ENCODE measurements around the gene ZPBP.

The ZPBP gene

DNA sequence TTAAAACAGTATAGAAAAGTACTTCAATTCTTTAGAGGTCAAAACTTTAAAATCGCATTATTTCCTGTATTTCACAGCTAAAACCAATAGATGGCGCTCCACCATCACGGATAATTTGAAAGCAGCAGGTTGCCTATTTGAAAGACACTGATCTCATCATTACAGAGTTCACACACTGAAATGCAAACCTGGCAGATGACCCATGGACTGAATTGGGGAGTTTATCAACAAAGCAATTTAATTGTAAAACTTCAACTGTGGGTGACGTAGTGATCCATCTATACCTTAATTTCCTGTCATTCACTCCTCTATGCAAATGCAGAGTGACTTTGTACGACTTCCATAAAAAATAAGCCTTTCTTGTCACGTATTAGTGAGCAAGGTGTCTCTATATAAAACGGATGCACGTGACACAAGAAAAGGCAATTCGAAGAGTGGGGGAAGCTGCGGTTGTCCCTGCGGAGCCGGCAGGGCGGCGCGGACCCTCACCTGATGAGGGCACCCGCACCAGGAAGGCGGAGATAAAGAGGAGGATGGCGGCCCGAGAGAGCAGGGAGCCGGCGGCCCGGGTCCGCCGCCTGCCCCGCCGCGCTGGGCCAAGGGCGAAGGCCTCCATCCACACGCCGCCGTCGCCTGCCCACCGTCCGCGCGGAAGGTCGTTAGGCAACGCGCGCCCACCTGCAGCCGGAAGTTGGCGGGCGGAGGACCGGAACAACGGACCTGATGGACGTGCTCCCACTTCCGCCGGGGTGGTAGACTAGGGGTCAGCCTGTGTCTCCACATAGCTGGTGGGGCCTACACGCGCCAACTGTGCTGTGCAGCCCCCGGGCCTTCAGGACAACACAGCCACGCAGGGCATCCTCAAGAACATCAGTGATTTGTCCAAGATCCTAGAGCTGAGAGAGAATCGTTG lies at the start of gene ZPBP:
Gene ZPBP (minus strand): TSS at position 668 of the 913 bp plus-strand sequence. CDS start 52 bp downstream, at position 616.
- H3K9me3 Mint-ChIP-seq, result no peaks in the 10 kb centered on the region
- peak within 1 kb of the TSS; percentile 35 for H3K27ac Mint-ChIP-seq
- H3K27me3 Mint-ChIP-seq (ENCODE audit: low read depth), result peaks cover 29% of the 10 kb centered on the region

DNA sequence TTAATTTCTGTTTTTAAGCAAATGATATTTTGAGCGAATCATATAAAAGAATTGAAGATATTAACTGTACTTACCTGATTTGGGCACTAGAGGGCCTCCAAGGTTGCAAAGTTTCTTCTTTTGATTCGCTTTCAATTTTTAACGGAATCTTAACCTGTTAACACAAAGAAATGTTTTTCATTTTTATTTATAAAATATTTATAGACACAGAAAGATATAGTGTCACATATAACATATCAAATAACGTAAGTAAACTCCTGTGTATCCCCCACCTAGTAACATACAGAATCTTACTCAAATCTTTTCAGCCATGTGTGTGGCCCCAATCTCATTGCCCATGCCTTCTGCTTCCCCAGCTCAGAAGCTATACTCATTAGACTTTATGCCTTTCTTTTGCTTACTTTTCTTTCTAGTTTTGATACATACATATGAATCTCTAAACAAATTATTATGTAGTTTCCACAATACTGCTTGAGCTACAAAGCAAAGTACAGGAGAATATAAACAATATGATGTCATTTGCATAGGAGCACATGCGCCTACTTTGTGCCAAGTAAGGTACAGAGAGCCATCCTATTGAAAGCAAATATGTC lies 49.5 kb upstream of the ZPBP start:
- H3K9me3 Mint-ChIP-seq, result no peaks in the 10 kb centered on the region
- peak overlapping the region; percentile 28 for H3K27ac Mint-ChIP-seq
- peak overlapping the region; percentile 61 for H3K4me3 Mint-ChIP-seq
- no peaks in the 10 kb centered on the region for H3K36me3 Mint-ChIP-seq (ENCODE audit: low read depth)
- H3K27me3 Mint-ChIP-seq (ENCODE audit: low read depth), result peaks cover 15% of the 10 kb centered on the region
- H3K4me1 Mint-ChIP-seq (ENCODE audit: low read depth), result peaks cover 30% of the 10 kb centered on the region

More for the DNA sequence above, at the start of gene ZPBP:
- Mint-ChIP-seq H3K4me3 (peak within 1 kb of the TSS; percentile 88), H3K36me3 (ENCODE audit: low read depth) (no peaks in the 10 kb centered on the region), H3K4me1 (ENCODE audit: low read depth) (peaks cover 4% of the 10 kb centered on the region)

DNA sequence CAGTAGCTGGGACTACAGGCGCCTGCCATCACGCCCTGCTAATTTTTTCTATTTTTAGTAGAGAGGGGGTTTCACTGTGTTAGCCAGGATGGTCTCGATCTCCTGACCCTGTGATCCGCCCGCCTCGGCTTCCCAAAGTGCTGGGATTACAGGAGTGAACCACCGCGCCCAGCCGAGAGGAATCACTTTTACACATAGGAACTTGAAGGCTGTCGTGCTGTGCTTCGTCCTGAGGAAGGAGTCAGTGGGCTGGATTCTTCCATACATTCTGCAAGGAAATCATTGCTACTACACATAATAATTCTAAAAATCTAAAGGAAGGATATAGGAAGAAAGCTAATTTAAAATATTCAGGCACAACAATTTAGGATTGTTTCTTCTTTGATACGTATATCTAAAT lies 48.8 kb upstream of the ZPBP start:
- Mint-ChIP-seq H3K27ac (no peak overlapping the region), H3K36me3 (ENCODE audit: low read depth) (no peaks in the 10 kb centered on the region), H3K9me3 (no peaks in the 10 kb centered on the region), H3K4me3 (no peak overlapping the region), H3K4me1 (ENCODE audit: low read depth) (peaks cover 24% of the 10 kb centered on the region), H3K27me3 (ENCODE audit: low read depth) (peaks cover 15% of the 10 kb centered on the region)

DNA sequence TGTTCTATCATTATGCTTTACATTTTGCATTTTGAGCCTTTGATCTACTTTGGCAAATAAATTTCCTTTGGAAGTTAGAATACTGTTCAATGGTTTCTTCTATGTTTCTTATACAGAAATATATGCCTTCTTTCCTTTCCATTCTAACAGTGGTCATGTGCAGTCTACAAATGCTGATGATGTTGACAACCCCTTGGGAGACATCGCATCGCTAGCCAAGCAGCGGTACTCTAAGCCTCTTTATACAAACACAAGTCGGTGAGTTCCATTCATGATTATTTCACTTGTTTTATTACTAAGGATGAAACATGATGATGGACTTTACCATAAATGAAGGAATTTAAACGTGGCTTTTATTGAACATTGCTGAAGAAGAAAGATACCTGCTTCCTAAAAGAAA lies 48.1 kb upstream of the ZPBP start:
- Mint-ChIP-seq H3K27me3 (ENCODE audit: low read depth) (peaks cover 16% of the 10 kb centered on the region), H3K27ac (no peak overlapping the region), H3K4me1 (ENCODE audit: low read depth) (peaks cover 17% of the 10 kb centered on the region), H3K36me3 (ENCODE audit: low read depth) (no peaks in the 10 kb centered on the region), H3K9me3 (no peaks in the 10 kb centered on the region), H3K4me3 (no peak overlapping the region)

- Mint-ChIP-seq H3K4me3 (no peak overlapping the region), H3K4me1 (ENCODE audit: low read depth) (peaks cover 12% of the 10 kb centered on the region), H3K9me3 (no peaks in the 10 kb centered on the region), H3K27ac (no peak overlapping the region), H3K27me3 (ENCODE audit: low read depth) (peaks cover 20% of the 10 kb centered on the region), H3K36me3 (ENCODE audit: low read depth) (no peaks in the 10 kb centered on the region)
Measured at GRCh38 chr7:50140688-50141087, 47.6 kb upstream of the ZPBP start.

DNA sequence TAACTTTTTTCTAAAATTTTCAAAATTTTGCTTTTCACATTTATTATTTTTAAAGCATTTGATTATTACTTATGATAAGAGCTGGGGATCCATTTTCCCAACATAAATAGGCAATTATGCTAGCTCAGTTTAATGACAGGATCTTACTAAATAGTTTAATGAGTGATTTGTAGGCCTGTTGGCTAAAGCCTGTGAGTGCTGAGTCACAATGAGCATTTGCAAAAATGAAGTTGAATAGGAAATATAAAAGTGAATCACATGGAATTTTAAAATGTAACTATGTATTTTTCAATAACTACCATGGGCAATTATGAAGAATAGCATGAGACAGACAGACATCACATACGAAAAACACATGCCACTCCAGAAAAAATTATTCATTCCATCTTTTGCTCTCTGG lies 45.1 kb upstream of the ZPBP start:
- Mint-ChIP-seq H3K27me3 (ENCODE audit: low read depth) (peaks cover 33% of the 10 kb centered on the region), H3K27ac (no peak overlapping the region), H3K4me1 (ENCODE audit: low read depth) (peaks cover 3% of the 10 kb centered on the region), H3K9me3 (no peaks in the 10 kb centered on the region), H3K4me3 (no peak overlapping the region), H3K36me3 (ENCODE audit: low read depth) (no peaks in the 10 kb centered on the region)

DNA sequence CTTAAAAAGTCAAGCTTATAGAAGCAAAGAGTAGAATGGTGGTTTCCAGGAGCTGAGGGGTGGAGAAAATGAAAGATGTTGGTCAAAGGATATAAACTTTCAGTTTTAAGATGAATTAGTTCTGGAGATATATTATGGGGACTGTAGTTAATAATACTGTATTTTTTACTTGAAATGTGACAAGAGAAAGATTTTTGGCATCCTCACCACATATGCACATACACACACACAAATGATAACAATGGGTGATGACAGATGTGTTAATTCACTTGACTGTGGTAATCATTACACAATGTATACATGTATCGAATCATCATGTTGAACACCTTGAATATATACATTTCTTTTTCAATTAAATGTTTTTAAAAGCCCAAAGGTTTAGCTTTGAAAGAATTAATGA lies 32.7 kb upstream of the ZPBP start:
- no peak overlapping the region for H3K27ac Mint-ChIP-seq
- H3K9me3 Mint-ChIP-seq, result no peaks in the 10 kb centered on the region
- H3K4me3 Mint-ChIP-seq, result no peak overlapping the region
- no peaks in the 10 kb centered on the region for H3K36me3 Mint-ChIP-seq (ENCODE audit: low read depth)
- H3K27me3 Mint-ChIP-seq (ENCODE audit: low read depth), result peaks cover 22% of the 10 kb centered on the region
- H3K4me1 Mint-ChIP-seq (ENCODE audit: low read depth), result peaks cover 4% of the 10 kb centered on the region

- H3K27ac Mint-ChIP-seq, result no peak overlapping the region
- no peaks in the 10 kb centered on the region for H3K36me3 Mint-ChIP-seq (ENCODE audit: low read depth)
- peaks cover 4% of the 10 kb centered on the region for H3K4me1 Mint-ChIP-seq (ENCODE audit: low read depth)
- H3K4me3 Mint-ChIP-seq, result no peak overlapping the region
- peaks cover 35% of the 10 kb centered on the region for H3K27me3 Mint-ChIP-seq (ENCODE audit: low read depth)
- H3K9me3 Mint-ChIP-seq, result no peaks in the 10 kb centered on the region
Measured at GRCh38 chr7:50121286-50121685, 28.2 kb upstream of the ZPBP start.

- Mint-ChIP-seq H3K4me1 (ENCODE audit: low read depth) (no peaks in the 10 kb centered on the region), H3K4me3 (no peak overlapping the region), H3K27me3 (ENCODE audit: low read depth) (peaks cover 46% of the 10 kb centered on the region), H3K36me3 (ENCODE audit: low read depth) (no peaks in the 10 kb centered on the region), H3K27ac (no peak overlapping the region), H3K9me3 (no peaks in the 10 kb centered on the region)
Measured at GRCh38 chr7:50119815-50120637, 27.0 kb upstream of the ZPBP start.

- Mint-ChIP-seq H3K4me1 (ENCODE audit: low read depth) (no peaks in the 10 kb centered on the region), H3K4me3 (no peak overlapping the region), H3K9me3 (peaks cover 7% of the 10 kb centered on the region), H3K27me3 (ENCODE audit: low read depth) (peaks cover 51% of the 10 kb centered on the region), H3K36me3 (ENCODE audit: low read depth) (peaks cover 2% of the 10 kb centered on the region), H3K27ac (no peak overlapping the region)
Measured at GRCh38 chr7:50112250-50112649, 19.2 kb upstream of the ZPBP start.

DNA sequence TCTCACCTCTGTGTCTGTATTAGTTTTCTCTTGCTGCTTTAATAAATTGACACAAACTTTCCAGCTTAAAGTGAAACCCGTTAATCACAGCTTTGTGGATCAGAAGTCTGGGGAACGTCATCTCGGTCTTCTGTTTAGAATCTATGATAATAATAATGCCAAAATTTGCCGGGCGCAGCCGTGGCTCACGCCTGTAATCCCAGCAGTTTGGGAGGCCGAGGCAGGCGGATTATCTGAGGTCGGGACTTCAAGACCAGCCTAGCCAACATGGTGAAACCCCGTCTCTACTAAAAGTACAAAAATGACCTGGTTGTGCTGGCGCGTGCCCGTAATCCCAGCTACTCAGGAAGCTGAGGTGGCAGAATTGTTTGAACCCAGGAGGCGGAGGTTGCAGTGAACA lies 8.8 kb upstream of the ZPBP start:
- no peak overlapping the region for H3K4me3 Mint-ChIP-seq
- H3K27me3 Mint-ChIP-seq (ENCODE audit: low read depth), result peaks cover 40% of the 10 kb centered on the region
- H3K4me1 Mint-ChIP-seq (ENCODE audit: low read depth), result no peaks in the 10 kb centered on the region
- H3K9me3 Mint-ChIP-seq, result no peaks in the 10 kb centered on the region
- no peak overlapping the region for H3K27ac Mint-ChIP-seq
- H3K36me3 Mint-ChIP-seq (ENCODE audit: low read depth), result no peaks in the 10 kb centered on the region

DNA sequence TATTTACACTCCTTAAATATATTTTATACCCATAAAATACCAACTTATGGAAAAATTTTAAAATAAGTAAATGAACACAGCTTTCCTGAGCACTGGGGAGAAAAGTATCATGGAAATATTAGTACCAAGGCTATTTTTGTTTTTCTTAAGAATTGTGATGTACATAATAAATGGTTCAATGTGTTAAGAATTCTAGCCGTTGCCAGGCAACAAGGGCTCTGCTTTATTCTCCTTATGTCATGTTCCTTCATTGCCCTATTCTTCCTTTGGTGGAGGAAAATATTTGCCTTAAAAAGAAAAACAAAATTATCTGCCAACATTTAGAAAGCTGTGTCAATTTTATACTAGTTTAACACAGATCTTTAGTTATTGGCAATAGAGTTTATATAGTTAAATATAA lies 2.6 kb upstream of the ZPBP start:
- peaks cover 4% of the 10 kb centered on the region for H3K4me1 Mint-ChIP-seq (ENCODE audit: low read depth)
- H3K9me3 Mint-ChIP-seq, result no peaks in the 10 kb centered on the region
- H3K27ac Mint-ChIP-seq, result no peak overlapping the region
- no peak overlapping the region for H3K4me3 Mint-ChIP-seq
- H3K36me3 Mint-ChIP-seq (ENCODE audit: low read depth), result no peaks in the 10 kb centered on the region
- H3K27me3 Mint-ChIP-seq (ENCODE audit: low read depth), result peaks cover 35% of the 10 kb centered on the region

DNA sequence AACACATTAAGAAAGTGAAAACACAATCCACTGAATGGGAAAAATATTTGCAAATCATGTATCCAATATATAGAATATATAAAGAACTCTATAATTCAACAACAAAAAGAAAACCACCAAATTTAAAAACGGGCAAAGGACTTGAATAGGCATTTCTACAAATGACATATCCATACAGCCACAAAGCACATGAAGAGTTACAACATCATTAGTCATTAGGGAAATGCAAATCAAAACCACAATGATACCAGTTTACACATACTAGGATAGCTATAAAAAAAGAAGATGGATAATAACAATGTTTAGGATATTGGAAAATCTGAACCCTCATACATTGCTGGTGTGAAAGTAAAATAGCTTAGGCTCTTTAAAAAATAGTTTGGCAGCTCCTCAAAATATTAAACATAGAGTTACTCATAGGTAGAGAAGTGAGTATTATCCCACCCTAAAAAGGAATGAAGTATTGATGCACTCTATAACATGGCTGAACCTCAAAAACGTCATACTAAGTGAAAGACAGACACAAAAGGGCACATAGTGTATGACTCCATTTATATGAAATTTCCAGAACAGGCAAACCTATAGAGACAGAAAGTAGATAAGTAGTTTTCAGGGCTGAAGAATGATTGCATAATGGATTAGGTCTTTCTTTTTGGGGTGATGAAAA lies 4.5 kb downstream of the ZPBP start:
- peaks cover 40% of the 10 kb centered on the region for H3K27me3 Mint-ChIP-seq (ENCODE audit: low read depth)
- no peak overlapping the region for H3K4me3 Mint-ChIP-seq
- H3K9me3 Mint-ChIP-seq, result no peaks in the 10 kb centered on the region
- peaks cover 4% of the 10 kb centered on the region for H3K4me1 Mint-ChIP-seq (ENCODE audit: low read depth)
- H3K27ac Mint-ChIP-seq, result no peak overlapping the region
- H3K36me3 Mint-ChIP-seq (ENCODE audit: low read depth), result no peaks in the 10 kb centered on the region

GRCh38 chr7:50085344-50085743 lies 7.7 kb downstream of the ZPBP start:
- Mint-ChIP-seq H3K27me3 (ENCODE audit: low read depth) (peaks cover 43% of the 10 kb centered on the region), H3K4me3 (no peak overlapping the region), H3K9me3 (no peaks in the 10 kb centered on the region), H3K36me3 (ENCODE audit: low read depth) (no peaks in the 10 kb centered on the region), H3K4me1 (ENCODE audit: low read depth) (no peaks in the 10 kb centered on the region), H3K27ac (no peak overlapping the region)
